AG04450 (cell line): ENCODE data around the gene SLIT3. TPM values are rescaled to one million over a fixed set of nuclear protein-coding genes. Genes with fewer than 3 reads are reported as not detected.

ENCODE experiments used
- CTCF ChIA-PET: fragments of 300-600, 350-600 bp; formaldehyde crosslinking; extraction: SDS; loops from one replicate; lab custom pipeline; 2022; ENCODE audit warnings: antibody characterized with exemption, inconsistent platforms; lab: Charles Lee
- POLR2A ChIA-PET: fragments of 350-600 bp; formaldehyde crosslinking; extraction: SDS; loops from one replicate; lab custom pipeline; 2021; ENCODE audit warnings: antibody characterized with exemption, inconsistent platforms; lab: Yijun Ruan, JAX
- DNase-seq: peaks from one replicate; pipeline ENCODE4 v3.0.0-alpha.2; 2011; ENCODE audit warnings: low read depth, low spot score
- H3K27ac ChIP-seq: one replicate; pipeline ENCODE4 v1.5.1; 2012; ENCODE audit warnings: low read depth, low read length, control low read depth
- H3K27me3 ChIP-seq: one replicate; pipeline ENCODE4 v1.6.0; 2012; ENCODE audit warnings: low read length; ENCODE audit not compliant: control insufficient read depth, insufficient read depth
- H3K4me3 ChIP-seq: 2 replicates; pipeline ENCODE4 v1.5.1; 2011; ENCODE audit warnings: mild to moderate bottlenecking, low read depth, low read length, control low read depth
- H3K9me3 ChIP-seq: 2 replicates; pipeline ENCODE4 v1.5.1; 2012; ENCODE audit warnings: low read length; ENCODE audit not compliant: control insufficient read depth, insufficient read depth
- polyA plus RNA-seq: library from polyadenylated mRNA; depleted of rRNA; stranded (reverse); fragments of >200 nt; gene quantifications from 2 replicates; pipeline ENCODE4 v1.2.3, GENCODE V29; 2011
- TF ChIP-seq, protein P1 (sequence below): IDR thresholded peaks from 2 replicates; pipeline ENCODE4 v1.5.1; 2011; ENCODE audit warnings: low read depth, low read length, control low read depth, inconsistent platforms

The SLIT3 gene
- polyA plus RNA-seq, 1 experiment: 0.26 TPM

DNA sequence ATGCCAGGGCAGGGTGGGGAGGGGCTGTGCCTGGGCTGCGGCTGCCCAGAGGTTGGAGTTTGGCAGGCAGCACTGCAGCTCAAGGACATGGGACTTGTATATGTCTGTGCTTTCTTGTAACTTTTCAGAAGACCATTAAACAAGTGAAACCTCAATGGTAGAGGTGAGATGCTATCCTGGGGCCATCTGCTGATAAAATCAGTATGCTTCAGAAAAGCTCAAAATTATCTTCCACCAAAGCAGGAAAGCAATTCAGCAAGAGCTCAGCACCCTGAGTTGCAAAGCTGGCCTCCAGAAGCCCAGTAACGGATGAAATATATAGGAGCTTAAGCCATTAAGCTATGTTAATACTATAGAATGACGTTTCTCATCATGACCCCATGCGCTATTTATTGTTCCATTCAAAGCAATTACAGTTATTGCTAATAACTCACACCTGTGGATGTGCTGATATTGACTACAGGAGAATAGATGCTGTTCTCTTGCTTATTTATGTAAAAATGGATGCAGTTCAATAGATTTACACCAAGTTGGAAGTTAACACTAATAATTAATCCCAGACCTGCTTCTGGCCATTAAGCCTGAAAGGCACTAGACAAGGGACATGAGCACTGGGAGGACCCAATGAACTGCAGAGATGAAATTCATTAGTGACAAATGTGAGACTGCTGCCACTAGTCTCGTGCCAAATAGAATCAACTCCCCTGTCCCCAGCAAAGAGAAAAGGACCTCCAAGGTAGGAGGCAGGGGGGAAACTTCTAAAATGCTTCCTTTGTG lies 405.5 kb downstream of the SLIT3 start:
- POLR2A ChIA-PET: no interaction called here
- no peak for DNase-seq
- Histone ChIP-seq H3K4me3 (no peak overlapping the region), H3K9me3 (no peaks in the 10 kb centered on the region), H3K27ac (no peak overlapping the region), H3K27me3 (no peaks in the 10 kb centered on the region)
- CTCF ChIA-PET: no interaction called here
- TF ChIP-seq, protein P1, sequence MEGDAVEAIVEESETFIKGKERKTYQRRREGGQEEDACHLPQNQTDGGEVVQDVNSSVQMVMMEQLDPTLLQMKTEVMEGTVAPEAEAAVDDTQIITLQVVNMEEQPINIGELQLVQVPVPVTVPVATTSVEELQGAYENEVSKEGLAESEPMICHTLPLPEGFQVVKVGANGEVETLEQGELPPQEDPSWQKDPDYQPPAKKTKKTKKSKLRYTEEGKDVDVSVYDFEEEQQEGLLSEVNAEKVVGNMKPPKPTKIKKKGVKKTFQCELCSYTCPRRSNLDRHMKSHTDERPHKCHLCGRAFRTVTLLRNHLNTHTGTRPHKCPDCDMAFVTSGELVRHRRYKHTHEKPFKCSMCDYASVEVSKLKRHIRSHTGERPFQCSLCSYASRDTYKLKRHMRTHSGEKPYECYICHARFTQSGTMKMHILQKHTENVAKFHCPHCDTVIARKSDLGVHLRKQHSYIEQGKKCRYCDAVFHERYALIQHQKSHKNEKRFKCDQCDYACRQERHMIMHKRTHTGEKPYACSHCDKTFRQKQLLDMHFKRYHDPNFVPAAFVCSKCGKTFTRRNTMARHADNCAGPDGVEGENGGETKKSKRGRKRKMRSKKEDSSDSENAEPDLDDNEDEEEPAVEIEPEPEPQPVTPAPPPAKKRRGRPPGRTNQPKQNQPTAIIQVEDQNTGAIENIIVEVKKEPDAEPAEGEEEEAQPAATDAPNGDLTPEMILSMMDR: no peak

DNA sequence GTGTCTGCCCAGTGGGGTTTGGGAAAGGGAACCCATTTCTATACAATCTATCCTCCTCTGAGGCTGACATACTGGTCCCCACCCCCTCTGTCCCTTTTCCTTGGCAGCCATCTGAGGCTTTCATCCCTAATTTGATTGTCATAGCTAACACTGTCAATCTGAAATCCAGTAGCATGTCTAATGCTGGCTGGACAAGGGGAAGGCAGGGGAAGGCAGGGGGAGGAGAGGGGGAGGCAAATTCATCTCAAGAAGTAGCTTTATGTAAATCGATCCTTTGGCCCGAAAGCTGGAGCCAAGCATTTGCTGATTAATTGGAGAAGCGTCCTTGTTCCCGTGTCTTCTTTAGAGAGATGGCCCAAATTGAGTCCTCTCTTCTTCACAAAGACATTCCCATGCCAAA lies 407.7 kb downstream of the SLIT3 start:
- Histone ChIP-seq H3K27me3 (no peaks in the 10 kb centered on the region), H3K9me3 (no peaks in the 10 kb centered on the region), H3K27ac (no peak overlapping the region), H3K4me3 (no peak overlapping the region)
- no peak for DNase-seq
- POLR2A ChIA-PET: no interaction called here
- TF ChIP-seq, protein P1: no peak
- CTCF ChIA-PET: no interaction called here

DNA sequence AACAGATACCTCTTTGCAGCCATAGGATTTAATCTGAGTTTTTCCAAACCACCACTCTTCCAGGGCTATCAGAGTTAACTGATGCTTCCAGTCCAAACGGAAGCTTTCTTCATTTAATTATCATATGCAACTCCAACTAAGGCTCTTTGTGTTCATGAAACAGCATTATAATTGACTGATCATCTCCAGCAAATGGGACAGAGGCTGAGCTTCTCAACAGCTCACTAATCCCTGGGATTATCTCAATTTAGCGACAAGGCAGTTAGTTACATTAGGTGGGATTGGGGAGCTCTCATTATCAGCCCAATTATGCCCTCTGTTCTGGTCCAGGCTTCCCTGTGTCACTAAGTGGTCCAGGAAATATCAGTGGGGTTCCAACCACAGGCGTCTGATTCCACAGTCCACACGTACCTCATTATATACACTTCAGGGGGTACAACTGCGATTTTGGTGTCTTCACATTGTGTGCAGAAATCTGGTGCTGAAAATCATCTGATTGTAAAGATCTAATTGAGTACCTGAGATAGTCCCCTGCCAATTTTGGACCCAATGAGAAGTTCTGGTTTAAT lies 408.2 kb downstream of the SLIT3 start:
- Histone ChIP-seq H3K9me3 (no peaks in the 10 kb centered on the region), H3K27me3 (no peaks in the 10 kb centered on the region), H3K27ac (no peak overlapping the region), H3K4me3 (no peak overlapping the region)
- ChIA-PET POLR2A (no interaction called here), CTCF (no interaction called here)
- DNase-seq: no peak
- TF ChIP-seq, protein P1: no peak

DNA sequence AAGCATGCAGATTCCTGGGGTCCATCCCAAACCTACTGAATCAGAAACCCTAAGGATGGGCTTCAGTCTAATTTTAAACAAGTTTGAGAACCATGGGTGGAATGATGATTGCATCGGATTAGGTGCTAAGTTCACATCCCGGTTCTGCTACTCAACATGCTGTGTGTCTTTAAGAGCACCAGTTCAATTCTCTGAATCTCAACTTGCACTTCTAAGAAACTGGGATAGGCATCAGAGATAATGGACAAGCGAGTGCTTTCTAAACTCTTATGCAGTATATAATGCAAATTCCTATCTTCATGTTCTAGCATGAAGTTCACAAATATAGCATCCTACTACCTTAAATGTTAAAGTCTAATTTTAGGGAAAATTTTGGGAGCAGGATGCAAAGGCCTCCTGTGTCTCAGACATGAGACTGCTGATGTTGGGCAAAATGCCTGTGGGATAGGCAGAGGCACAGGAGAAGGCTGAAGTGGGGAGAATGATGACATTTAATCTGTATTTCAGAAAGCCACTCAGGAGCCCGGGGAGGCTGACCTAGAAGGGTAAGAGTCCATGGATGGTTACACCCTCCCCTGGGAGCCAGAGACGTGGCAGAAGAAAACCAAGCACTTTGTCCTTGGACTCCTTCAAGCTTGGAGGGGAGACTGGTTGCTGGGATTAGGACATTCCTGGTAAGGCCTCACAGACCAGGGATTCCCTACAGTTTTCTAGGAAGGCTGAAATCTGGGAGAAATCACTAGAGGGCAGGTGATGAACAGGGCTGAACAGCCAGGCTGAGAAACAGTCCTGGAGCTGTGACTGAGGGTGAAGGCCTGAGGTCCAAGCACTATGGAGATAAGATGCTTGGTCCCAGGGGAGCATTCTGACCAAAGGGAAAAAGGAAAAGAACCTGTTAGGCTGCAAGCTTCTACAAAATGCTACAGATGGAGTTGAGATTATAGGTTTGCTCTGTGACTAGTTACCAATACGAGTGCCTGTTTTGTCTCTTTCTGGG lies 409.8 kb downstream of the SLIT3 start:
- TF ChIP-seq, protein P1: no peak
- no peak for DNase-seq
- Histone ChIP-seq H3K4me3 (no peak overlapping the region), H3K27me3 (peaks cover 4% of the 10 kb centered on the region), H3K27ac (no peak overlapping the region), H3K9me3 (no peaks in the 10 kb centered on the region)
- ChIA-PET CTCF (no interaction called here), POLR2A (no interaction called here)
